ENCODE results near the gene KCNH1.

DNA sequence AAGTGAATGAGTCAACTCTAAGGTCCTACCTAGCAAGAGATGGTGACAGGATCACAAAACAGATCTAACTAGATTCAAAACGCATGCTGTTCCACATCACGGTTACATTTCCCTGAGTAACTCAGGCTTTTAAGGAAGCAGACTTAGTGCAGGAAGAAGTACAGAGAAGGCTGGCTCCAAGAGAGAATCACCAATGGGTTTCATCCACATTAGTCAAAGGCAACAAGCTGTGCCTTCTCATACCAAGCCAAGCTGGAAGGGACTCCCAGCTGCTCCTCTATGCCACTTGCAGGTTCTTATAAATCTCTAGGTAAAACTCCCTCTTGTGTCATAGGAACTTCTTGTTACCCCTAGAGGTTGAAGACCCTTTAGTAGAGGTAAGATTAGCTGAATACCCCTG, 109.0 kb downstream of the KCNH1 start:
- no peak for TF ChIP-seq NR3C1 (IDR thresholded peaks at IDR 0.05)
- no peak for TF ChIP-seq EP300 (IDR thresholded peaks at IDR 0.05)
- TF ChIP-seq, protein P1, sequence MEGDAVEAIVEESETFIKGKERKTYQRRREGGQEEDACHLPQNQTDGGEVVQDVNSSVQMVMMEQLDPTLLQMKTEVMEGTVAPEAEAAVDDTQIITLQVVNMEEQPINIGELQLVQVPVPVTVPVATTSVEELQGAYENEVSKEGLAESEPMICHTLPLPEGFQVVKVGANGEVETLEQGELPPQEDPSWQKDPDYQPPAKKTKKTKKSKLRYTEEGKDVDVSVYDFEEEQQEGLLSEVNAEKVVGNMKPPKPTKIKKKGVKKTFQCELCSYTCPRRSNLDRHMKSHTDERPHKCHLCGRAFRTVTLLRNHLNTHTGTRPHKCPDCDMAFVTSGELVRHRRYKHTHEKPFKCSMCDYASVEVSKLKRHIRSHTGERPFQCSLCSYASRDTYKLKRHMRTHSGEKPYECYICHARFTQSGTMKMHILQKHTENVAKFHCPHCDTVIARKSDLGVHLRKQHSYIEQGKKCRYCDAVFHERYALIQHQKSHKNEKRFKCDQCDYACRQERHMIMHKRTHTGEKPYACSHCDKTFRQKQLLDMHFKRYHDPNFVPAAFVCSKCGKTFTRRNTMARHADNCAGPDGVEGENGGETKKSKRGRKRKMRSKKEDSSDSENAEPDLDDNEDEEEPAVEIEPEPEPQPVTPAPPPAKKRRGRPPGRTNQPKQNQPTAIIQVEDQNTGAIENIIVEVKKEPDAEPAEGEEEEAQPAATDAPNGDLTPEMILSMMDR (IDR thresholded peaks at IDR 0.05): no peak
- TF ChIP-seq MAFK (IDR thresholded peaks at IDR 0.05; ENCODE audit: partially characterized antibody): no peak
- TF ChIP-seq, protein P2, sequence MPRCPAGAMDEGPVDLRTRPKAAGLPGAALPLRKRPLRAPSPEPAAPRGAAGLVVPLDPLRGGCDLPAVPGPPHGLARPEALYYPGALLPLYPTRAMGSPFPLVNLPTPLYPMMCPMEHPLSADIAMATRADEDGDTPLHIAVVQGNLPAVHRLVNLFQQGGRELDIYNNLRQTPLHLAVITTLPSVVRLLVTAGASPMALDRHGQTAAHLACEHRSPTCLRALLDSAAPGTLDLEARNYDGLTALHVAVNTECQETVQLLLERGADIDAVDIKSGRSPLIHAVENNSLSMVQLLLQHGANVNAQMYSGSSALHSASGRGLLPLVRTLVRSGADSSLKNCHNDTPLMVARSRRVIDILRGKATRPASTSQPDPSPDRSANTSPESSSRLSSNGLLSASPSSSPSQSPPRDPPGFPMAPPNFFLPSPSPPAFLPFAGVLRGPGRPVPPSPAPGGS (IDR thresholded peaks at IDR 0.05): no peak

Data from A549 (cell line).